OCI-LY3 (cell line): ENCODE measurements around the gene IPCEF1.

ENCODE experiments used
- H2AFZ ChIP-seq: fragments of 200-600, 300-600 bp; shearing (Covaris generic); 2 replicates; pipeline ENCODE4 v1.6.0; 2014; ENCODE audit warnings: antibody characterized with exemption, low read depth, low read length
- H3K27ac ChIP-seq: fragments of 200-600, 300-600 bp; sonication (generic); 2 replicates; pipeline ENCODE4 v1.5.1; 2014; ENCODE audit warnings: mild to moderate bottlenecking, low read length, moderate library complexity, mixed read lengths
- H3K27me3 ChIP-seq: fragments of 200-600, 300-600 bp; sonication (generic); 2 replicates; pipeline ENCODE4 v1.6.1; 2014; ENCODE audit warnings: low read depth, low read length, mixed read lengths
- H3K36me3 ChIP-seq: fragments of 200-600, 300-600 bp; sonication (generic); replicated peaks from 2 replicates; pipeline ENCODE3; 2014; ENCODE audit warnings: low read depth, low read length, mixed read lengths
- H3K4me1 ChIP-seq: fragments of 300-600, 200-600 bp; sonication (generic); 2 replicates; pipeline ENCODE4 v1.6.1; 2014; ENCODE audit warnings: low read length, mixed read lengths
- H3K4me2 ChIP-seq: fragments of 200-600, 300-600 bp; sonication (generic); 2 replicates; pipeline ENCODE4 v1.6.1; 2014; ENCODE audit warnings: low read length, mixed read lengths
- H3K4me3 ChIP-seq: fragments of 300-600, 200-600 bp; sonication (generic); 2 replicates; pipeline ENCODE4 v1.5.1; 2014; ENCODE audit warnings: antibody characterized with exemption, mild to moderate bottlenecking, low read length, moderate library complexity
- H3K79me2 ChIP-seq: fragments of 300-600, 200-600 bp; shearing (Covaris generic); 2 replicates; pipeline ENCODE4 v1.6.1; 2014; ENCODE audit warnings: mild to moderate bottlenecking, low read length, mixed read lengths
- H3K9ac ChIP-seq: fragments of 300-600, 200-600 bp; shearing (Covaris generic); 2 replicates; pipeline ENCODE4 v1.6.0; 2014; ENCODE audit warnings: mild to moderate bottlenecking, low read length, moderate library complexity
- H3K9me3 ChIP-seq: fragments of 200-600, 300-600 bp; shearing (Covaris generic); 2 replicates; pipeline ENCODE4 v1.6.1; 2014; ENCODE audit warnings: low read length, mixed read lengths; ENCODE audit not compliant: insufficient read depth
- H4K20me1 ChIP-seq: fragments of 200-600, 300-600 bp; sonication (generic); 2 replicates; pipeline ENCODE4 v1.6.1; 2016; ENCODE audit warnings: low read length, mixed read lengths; ENCODE audit not compliant: insufficient read depth
- CTCF ChIP-seq: fragments of 200-600, 300-600 bp; sonication (generic); IDR thresholded peaks from 2 replicates; pipeline ENCODE4 v1.5.1; 2014; ENCODE audit warnings: antibody characterized with exemption, low read length, low read depth
- EZH2phosphoT487 ChIP-seq: fragments of 200-600 bp; shearing (Covaris generic); IDR thresholded peaks from 2 replicates; pipeline ENCODE4 v1.6.1; 2018; ENCODE audit warnings: antibody characterized with exemption, mixed run types, low read depth

IPCEF1 gene

GRCh38 chr6:154395316-154395715 lies 38.7 kb upstream of the IPCEF1 start:
- Histone ChIP-seq H3K27ac (no peak overlapping the region), H3K9ac (no peak overlapping the region), H2AFZ (no peak overlapping the region), H3K4me2 (no peak overlapping the region), H3K36me3 (no peaks in the 10 kb centered on the region), H3K4me1 (no peaks in the 10 kb centered on the region), H3K27me3 (peaks cover 11% of the 10 kb centered on the region), H3K79me2 (no peaks in the 10 kb centered on the region), H3K4me3 (no peak overlapping the region), H4K20me1 (no peaks in the 10 kb centered on the region), H3K9me3 (no peaks in the 10 kb centered on the region)
- TF ChIP-seq EZH2phosphoT487, result no peak
- TF ChIP-seq CTCF, result no peak

GRCh38 chr6:154394571-154394970 lies 38.0 kb upstream of the IPCEF1 start:
- no peaks in the 10 kb centered on the region for H3K79me2 ChIP-seq
- H3K9ac ChIP-seq, result no peak overlapping the region
- no peak overlapping the region for H2AFZ ChIP-seq
- H3K9me3 ChIP-seq, result no peaks in the 10 kb centered on the region
- no peak overlapping the region for H3K27ac ChIP-seq
- no peaks in the 10 kb centered on the region for H3K36me3 ChIP-seq
- TF ChIP-seq EZH2phosphoT487 (no peak), CTCF (no peak)
- H4K20me1 ChIP-seq, result no peaks in the 10 kb centered on the region
- H3K27me3 ChIP-seq, result peaks cover 11% of the 10 kb centered on the region
- H3K4me2 ChIP-seq, result no peak overlapping the region
- H3K4me3 ChIP-seq, result no peak overlapping the region
- H3K4me1 ChIP-seq, result no peaks in the 10 kb centered on the region

GRCh38 chr6:154390034-154390433 lies 33.4 kb upstream of the IPCEF1 start:
- Histone ChIP-seq H3K4me3 (no peak overlapping the region), H3K4me2 (no peak overlapping the region), H4K20me1 (no peaks in the 10 kb centered on the region), H3K36me3 (no peaks in the 10 kb centered on the region), H3K79me2 (no peaks in the 10 kb centered on the region), H2AFZ (no peak overlapping the region), H3K4me1 (no peaks in the 10 kb centered on the region), H3K27me3 (peaks cover 12% of the 10 kb centered on the region; the same call in 1 of the 2 replicates), H3K9me3 (no peaks in the 10 kb centered on the region), H3K9ac (no peak overlapping the region), H3K27ac (no peak overlapping the region)
- no peak for TF ChIP-seq EZH2phosphoT487
- TF ChIP-seq CTCF, result no peak

GRCh38 chr6:154388803-154389202 lies 32.2 kb upstream of the IPCEF1 start:
- H3K4me3 ChIP-seq, result no peak overlapping the region
- no peaks in the 10 kb centered on the region for H3K36me3 ChIP-seq
- H3K9me3 ChIP-seq, result no peaks in the 10 kb centered on the region
- H2AFZ ChIP-seq, result no peak overlapping the region
- peaks cover 10% of the 10 kb centered on the region for H3K27me3 ChIP-seq
- no peak overlapping the region for H3K4me2 ChIP-seq
- TF ChIP-seq CTCF (no peak), EZH2phosphoT487 (no peak)
- no peaks in the 10 kb centered on the region for H3K4me1 ChIP-seq
- H4K20me1 ChIP-seq, result no peaks in the 10 kb centered on the region
- H3K79me2 ChIP-seq, result no peaks in the 10 kb centered on the region
- no peak overlapping the region for H3K9ac ChIP-seq
- H3K27ac ChIP-seq, result no peak overlapping the region
